GM10847 (cell line): ENCODE data around the gene MISP.

Experiments used
- POLR2A ChIP-seq: IDR thresholded peaks from 2 replicates; pipeline ENCODE4 v1.6.1; 2011; ENCODE audit not compliant: insufficient read length; ENCODE audit errors: extremely low read depth

MISP gene

DNA sequence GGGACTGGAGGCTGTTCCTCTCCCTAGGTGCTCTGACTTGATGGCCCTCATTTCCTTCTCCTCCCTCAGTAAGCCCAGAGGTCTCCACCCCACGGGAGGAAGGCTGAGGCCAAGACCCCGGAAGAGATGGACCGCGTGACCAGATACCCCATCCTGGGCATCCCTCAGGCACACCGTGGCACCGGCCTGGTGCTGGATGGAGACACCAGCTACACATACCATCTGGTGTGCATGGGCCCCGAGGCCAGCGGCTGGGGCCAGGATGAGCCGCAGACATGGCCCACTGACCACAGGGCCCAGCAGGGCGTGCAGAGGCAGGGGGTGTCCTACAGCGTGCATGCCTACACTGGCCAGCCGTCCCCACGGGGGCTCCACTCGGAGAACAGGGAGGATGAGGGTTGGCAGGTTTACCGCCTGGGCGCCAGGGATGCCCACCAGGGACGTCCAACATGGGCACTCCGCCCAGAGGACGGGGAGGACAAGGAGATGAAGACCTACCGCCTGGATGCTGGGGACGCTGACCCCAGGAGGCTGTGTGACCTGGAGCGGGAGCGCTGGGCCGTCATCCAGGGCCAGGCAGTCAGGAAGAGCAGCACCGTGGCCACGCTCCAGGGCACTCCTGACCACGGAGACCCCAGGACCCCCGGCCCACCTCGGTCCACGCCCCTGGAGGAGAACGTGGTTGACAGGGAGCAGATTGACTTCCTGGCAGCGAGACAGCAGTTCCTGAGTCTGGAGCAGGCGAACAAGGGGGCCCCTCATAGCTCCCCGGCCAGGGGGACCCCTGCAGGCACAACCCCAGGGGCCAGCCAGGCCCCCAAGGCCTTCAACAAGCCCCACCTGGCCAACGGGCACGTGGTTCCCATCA lies 6.1 kb downstream of the MISP start:
- no peak for TF ChIP-seq POLR2A

- TF ChIP-seq POLR2A = no peak
These were observed 7.1 kb downstream of the MISP start for GRCh38 chr19:757811-758668.

DNA sequence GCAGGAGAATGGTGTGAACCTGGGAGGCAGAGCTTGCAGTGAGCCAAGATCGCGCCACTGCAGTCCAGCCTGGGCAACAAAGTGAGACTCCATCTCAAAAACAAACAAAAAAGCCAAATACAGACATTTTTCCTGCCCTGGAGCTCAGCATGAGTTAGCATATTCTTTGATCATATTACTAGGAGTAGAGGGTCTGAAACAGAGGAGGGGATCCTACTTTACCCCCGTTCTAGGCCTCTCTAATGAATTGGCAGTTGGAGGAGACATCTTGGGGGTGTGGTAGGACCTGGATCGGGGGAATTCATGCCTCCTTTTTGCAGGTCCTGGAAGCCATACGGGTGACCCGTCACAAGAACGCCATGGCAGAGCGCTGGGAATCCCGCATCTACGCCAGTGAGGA lies 12.3 kb downstream of the MISP start:
- no peak for TF ChIP-seq POLR2A

DNA sequence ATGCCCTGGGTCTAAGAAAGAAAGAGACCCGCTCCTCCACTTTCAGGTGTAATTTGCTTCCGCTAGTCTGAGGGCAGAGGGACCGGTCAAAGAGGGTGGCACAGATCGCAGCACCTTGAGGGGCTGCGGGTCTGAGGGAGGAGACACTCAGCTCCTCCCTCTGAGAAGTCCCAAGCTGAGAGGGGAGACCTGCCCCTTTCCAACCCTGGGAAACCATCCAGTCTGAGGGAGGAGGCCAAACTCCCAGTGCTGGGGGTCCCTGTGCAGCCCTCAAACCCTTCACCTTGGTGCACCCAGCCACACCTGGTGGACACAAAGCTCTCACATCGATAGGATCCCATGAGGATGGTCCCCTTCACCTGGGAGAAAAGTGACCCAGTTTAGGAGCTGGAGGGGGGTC lies 13.0 kb downstream of the MISP start:
- TF ChIP-seq POLR2A = no peak

- no peak for TF ChIP-seq POLR2A
These were observed 13.4 kb downstream of the MISP start for GRCh38 chr19:764301-764700.

- TF ChIP-seq POLR2A = no peak
These were observed 14.3 kb downstream of the MISP start for GRCh38 chr19:765179-765738.

- TF ChIP-seq POLR2A = no peak
These were observed 17.5 kb downstream of the MISP start for GRCh38 chr19:768424-768823.

DNA sequence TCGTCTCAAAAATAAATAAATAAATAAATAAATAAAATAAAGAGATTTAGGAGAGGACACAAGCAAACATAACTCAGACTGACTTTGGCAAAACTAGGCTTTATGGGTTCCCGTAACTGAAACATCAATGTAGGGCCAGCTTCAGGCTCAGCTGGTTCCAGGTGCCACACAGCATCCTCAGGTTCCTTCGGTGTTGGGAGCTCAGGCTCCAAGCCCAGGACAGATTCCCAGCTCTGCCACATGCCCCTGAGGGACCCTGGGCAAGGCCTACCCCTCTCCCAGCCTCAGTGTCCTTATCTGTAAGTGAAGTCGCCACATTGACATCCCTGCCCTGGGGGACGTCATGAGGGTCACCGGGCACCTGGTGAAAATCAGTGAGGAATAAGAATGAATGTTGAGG lies 18.7 kb downstream of the MISP start:
- no peak for TF ChIP-seq POLR2A

GRCh38 chr19:771332-771785 lies 20.4 kb downstream of the MISP start:
- no peak for TF ChIP-seq POLR2A

- no peak for TF ChIP-seq POLR2A
These were observed 21.2 kb downstream of the MISP start for GRCh38 chr19:772063-772462.

DNA sequence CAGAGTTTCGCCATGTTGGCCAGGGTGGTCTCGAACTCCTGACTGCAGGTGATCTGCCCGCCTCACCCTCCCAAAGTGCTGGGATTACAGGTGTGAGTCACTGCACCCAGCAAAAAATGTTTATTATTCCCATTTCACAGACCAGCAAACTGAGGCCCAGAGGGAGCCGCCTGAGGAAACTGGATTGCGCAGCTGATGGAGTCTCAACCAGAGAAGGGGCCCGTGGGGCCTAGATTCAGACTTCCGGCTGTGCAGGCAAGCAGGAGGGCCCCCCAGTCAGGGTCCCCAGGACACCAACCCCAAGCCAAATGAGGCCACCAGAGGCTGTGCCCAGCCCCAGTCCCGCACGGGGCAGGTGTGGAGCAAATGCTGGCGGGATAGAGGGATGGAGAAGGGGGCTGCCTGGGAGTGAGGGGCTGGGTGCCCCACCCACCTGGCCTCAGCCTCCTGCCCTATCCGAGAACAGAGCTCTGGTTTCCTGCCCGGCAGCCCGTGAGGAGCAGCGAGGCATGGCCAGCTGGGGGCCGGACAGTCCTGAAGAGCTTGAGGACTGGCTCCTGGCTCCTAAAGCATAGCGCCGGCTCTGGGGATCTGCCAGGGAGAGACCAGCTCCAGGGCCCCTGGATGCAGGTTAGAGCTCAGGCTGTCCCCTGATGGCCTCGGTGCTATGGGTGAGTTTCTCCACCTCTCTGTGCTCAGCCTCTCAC lies 22.0 kb downstream of the MISP start:
- no peak for TF ChIP-seq POLR2A

- TF ChIP-seq POLR2A = no peak
These were observed 25.6 kb downstream of the MISP start for GRCh38 chr19:776549-776948.

GRCh38 chr19:778910-779653 lies 28.2 kb downstream of the MISP start:
- no peak for TF ChIP-seq POLR2A

DNA sequence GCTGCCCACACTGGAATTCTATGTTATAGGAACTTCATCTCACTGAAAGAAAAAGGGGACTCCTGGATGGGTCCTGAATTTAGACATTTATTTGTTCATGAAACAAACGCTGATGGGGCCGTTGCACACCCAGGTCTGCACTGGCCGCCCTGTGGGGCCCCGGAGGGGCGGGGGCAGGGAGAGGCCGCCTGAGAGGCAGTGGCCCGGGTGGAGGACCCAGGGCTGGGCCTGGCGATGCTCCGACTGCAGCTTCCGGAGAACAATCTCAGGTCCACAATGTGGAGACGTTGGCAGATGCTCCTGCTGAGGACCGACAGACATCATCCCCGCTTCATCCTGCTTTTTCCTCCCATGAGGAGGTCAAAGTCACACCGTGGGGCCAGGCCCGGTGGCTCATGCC lies 30.0 kb downstream of the MISP start:
- no peak for TF ChIP-seq POLR2A

GRCh38 chr19:781800-782184 lies 30.9 kb downstream of the MISP start:
- TF ChIP-seq POLR2A = no peak
